Measurements from ENCODE around the gene TIMM17A. TPM values are rescaled to one million over a fixed set of nuclear protein-coding genes. Genes with fewer than 3 reads are reported as not detected.
A peak's percentile ranks its signal among the peaks of the same experiment; 100 is the strongest.
"Not testable (repeated sequence)": the region's sequence is repeated elsewhere in the genome, so short reads cannot be mapped to it uniquely, and the experiment has no call there.

TIMM17A gene
- total RNA-seq, 1 experiment from 2014 or later: 157 TPM

GRCh38 chr1:201938440-201939035 lies 16.8 kb upstream of the TIMM17A start:
- BruUV-seq (replicated peaks): no TSS peak
- Mint-ChIP-seq H3K36me3 (ENCODE audit: insufficient read depth, unreplicated experiment) (no peaks in the 10 kb centered on the region), H3K4me1 (ENCODE audit: insufficient read depth, unreplicated experiment) (peaks cover 12% of the 10 kb centered on the region), H3K27me3 (ENCODE audit: insufficient read depth, unreplicated experiment) (no peaks in the 10 kb centered on the region), H3K4me3 (ENCODE audit: unreplicated experiment) (no peak overlapping the region), H3K9me3 (ENCODE audit: unreplicated experiment) (no peaks in the 10 kb centered on the region), H3K27ac (ENCODE audit: low read depth, unreplicated experiment) (peak overlapping the region; percentile 43)
- POLR2A ChIA-PET: interaction anchor here (0.6 to 1.3 kb wide), 5 partner anchors 10 to 412 kb away, joined by 3 to 10 read pairs (median 4); partner anchors contain the start of gene TIMM17A
- CTCF ChIA-PET: interaction anchor here (0.8 to 3.0 kb wide), 5 partner anchors 34 to 45 kb away, joined by 3 to 23 read pairs (median 4); no protein-coding TSS in a partner anchor
- no peak for TF ChIP-seq CTCF (IDR thresholded peaks at IDR 0.05; ENCODE audit: unreplicated experiment)
- DNase-seq (ENCODE audit: unreplicated experiment): no peak
- intact Hi-C loops (cut with micrococcal nuclease): no loop called here

DNA sequence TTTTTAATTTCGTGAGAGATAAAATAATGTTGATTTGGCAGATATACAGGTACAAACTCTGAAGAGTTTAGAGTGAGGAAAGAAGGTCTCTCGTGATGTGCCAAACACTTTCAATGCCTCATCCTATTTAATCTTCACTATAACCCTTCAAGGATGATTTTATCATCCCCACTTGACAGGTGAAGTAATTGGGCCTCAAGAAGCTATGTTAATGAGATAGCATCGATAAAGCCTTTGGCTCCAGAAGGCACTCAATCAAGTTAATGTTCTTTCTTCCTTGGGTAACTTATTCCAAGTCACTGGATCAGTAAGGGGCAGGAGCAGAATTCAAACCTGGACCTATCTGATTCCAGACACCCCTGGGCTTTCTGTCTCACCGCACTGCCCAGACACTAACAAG lies 16.2 kb upstream of the TIMM17A start:
- Mint-ChIP-seq H3K27ac (ENCODE audit: low read depth, unreplicated experiment) (no peak overlapping the region), H3K4me3 (ENCODE audit: unreplicated experiment) (no peak overlapping the region), H3K36me3 (ENCODE audit: insufficient read depth, unreplicated experiment) (no peaks in the 10 kb centered on the region), H3K4me1 (ENCODE audit: insufficient read depth, unreplicated experiment) (peaks cover 10% of the 10 kb centered on the region), H3K9me3 (ENCODE audit: unreplicated experiment) (no peaks in the 10 kb centered on the region), H3K27me3 (ENCODE audit: insufficient read depth, unreplicated experiment) (no peaks in the 10 kb centered on the region)
- TF ChIP-seq CTCF (IDR thresholded peaks at IDR 0.05; ENCODE audit: unreplicated experiment): no peak
- no TSS peak for BruUV-seq (replicated peaks)
- ChIA-PET CTCF (interaction anchor here (3.0 to 3.1 kb wide), 2 partner anchors 44 kb away, joined by 14 to 23 read pairs; no protein-coding TSS in a partner anchor), POLR2A (interaction anchor here (0.9 to 1.2 kb wide), 2 partner anchors 10 to 13 kb away, joined by 3 to 4 read pairs; no protein-coding TSS in a partner anchor)
- intact Hi-C loops (cut with micrococcal nuclease): no loop called here
- DNase-seq (ENCODE audit: unreplicated experiment): no peak

DNA sequence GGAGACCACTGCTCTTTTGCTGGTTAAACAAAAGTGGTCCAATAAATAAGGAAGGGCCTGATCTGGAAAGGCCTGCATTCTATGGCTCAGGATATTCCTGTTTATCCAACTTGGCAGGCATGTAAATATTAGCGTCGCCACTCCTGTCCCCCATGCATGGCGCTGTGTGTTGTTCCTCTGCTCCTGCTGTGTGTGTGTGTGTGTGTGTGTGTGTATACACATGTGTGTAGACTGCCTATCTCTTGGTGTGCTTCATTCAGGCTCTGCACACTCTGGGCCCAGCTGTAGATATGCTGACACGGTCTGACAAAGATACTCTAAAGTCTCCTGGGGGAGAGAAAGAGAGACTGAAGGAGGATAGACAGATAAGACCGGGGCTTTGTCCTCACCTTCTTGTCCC lies 15.7 kb upstream of the TIMM17A start:
- TF ChIP-seq CTCF (IDR thresholded peaks at IDR 0.05; ENCODE audit: unreplicated experiment): no peak
- Mint-ChIP-seq H3K27ac (ENCODE audit: low read depth, unreplicated experiment) (no peak overlapping the region), H3K9me3 (ENCODE audit: unreplicated experiment) (no peaks in the 10 kb centered on the region), H3K36me3 (ENCODE audit: insufficient read depth, unreplicated experiment) (no peaks in the 10 kb centered on the region), H3K27me3 (ENCODE audit: insufficient read depth, unreplicated experiment) (no peaks in the 10 kb centered on the region), H3K4me1 (ENCODE audit: insufficient read depth, unreplicated experiment) (peaks cover 6% of the 10 kb centered on the region), H3K4me3 (ENCODE audit: unreplicated experiment) (no peak overlapping the region)
- no TSS peak for BruUV-seq (replicated peaks)
- ChIA-PET POLR2A (interaction anchor here (0.7 to 1.2 kb wide), 3 partner anchors 13 to 57 kb away, joined by 3 to 4 read pairs (median 3); no protein-coding TSS in a partner anchor), CTCF (interaction anchor here (0.6 to 3.1 kb wide), 3 partner anchors 44 to 638 kb away, joined by 4 to 14 read pairs (median 5); no protein-coding TSS in a partner anchor)
- DNase-seq (ENCODE audit: unreplicated experiment): no peak
- intact Hi-C loops (cut with micrococcal nuclease): no loop called here

DNA sequence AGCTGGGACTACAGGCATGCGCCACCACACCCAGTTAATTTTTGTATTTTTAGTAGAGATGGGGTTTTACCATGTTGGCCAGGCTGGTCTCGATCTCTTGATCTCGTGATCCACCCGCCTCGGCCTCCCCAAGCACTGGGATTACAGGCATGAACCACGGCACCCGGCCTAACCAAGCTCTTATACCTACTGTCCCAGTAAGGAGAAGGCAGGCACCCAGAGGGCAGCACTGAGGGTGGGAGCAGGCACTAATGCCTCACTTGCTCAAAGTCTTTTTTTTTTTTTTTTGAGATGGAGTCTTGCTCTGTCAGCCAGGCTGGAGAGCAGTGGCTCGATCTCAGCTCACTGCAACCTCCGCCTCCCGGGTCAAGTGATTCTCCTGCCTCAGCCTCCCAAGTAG lies 15.0 kb upstream of the TIMM17A start:
- DNase-seq (ENCODE audit: unreplicated experiment); H3K4me3 Mint-ChIP-seq (ENCODE audit: unreplicated experiment); H3K27me3 Mint-ChIP-seq (ENCODE audit: insufficient read depth, unreplicated experiment); H3K36me3 Mint-ChIP-seq (ENCODE audit: insufficient read depth, unreplicated experiment); H3K9me3 Mint-ChIP-seq (ENCODE audit: unreplicated experiment); H3K4me1 Mint-ChIP-seq (ENCODE audit: insufficient read depth, unreplicated experiment); H3K27ac Mint-ChIP-seq (ENCODE audit: low read depth, unreplicated experiment); intact Hi-C loops (cut with micrococcal nuclease); BruUV-seq (replicated peaks): not testable (repeated sequence)
- POLR2A ChIA-PET: interaction anchor here (0.6 to 1.1 kb wide), 3 partner anchors 39 to 172 kb away, joined by 3 to 4 read pairs (median 3); no protein-coding TSS in a partner anchor
- CTCF ChIA-PET: interaction anchor here (0.6 to 3.1 kb wide), 6 partner anchors 9 to 60 kb away, joined by 3 to 14 read pairs (median 4); no protein-coding TSS in a partner anchor
